Gastrocnemius medialis (tissue), 4 donors: Measurements from ENCODE around the gene UXT. TPM values are rescaled to one million over a fixed set of nuclear protein-coding genes. Genes with fewer than 3 reads are reported as not detected.
"Not testable (repeated sequence)": the region's sequence is repeated elsewhere in the genome, so short reads cannot be mapped to it uniquely, and the experiment has no call there.

Experiments used
- ATAC-seq, 2 donors: fragments of 150-250 bp; one replicate each; pipeline ENCODE4 v1.9.1; 2016
- DNase-seq, 2 donors: peaks; one replicate each; pipeline ENCODE4 v3.0.0-alpha.2; 2019
- H3K27ac ChIP-seq, 4 donors: fragments of 200-600 bp; sonication (generic); 1 replicate in 1 of 4; 2 replicates in 3 of 4; pipeline ENCODE4 v1.5.1; 2016 to 2018; ENCODE audit warnings: mild to moderate bottlenecking in 2 of 4, moderate library complexity in 1 of 4
- H3K27me3 ChIP-seq, 3 donors: fragments of 200-600 bp; sonication (generic) in 2 of 3; 1 replicate in 1 of 3; 2 replicates in 2 of 3; pipeline versions ENCODE4 v1.5.1 to v1.6.0; 2016 to 2019; ENCODE audit warnings: mild to moderate bottlenecking in 1 of 3, moderate library complexity in 1 of 3
- H3K36me3 ChIP-seq, 2 donors: fragments of 200-600 bp; sonication (generic) in 1 of 2; one replicate each; pipeline ENCODE4 v1.5.1; 2017 to 2018
- H3K4me1 ChIP-seq, 2 donors: fragments of 200-600 bp; sonication (generic) in 1 of 2; one replicate each; pipeline ENCODE4 v1.5.1; 2016 to 2017; ENCODE audit warnings: mild to moderate bottlenecking in 2 of 2
- H3K4me3 ChIP-seq, 4 donors: fragments of 200-600 bp; sonication (generic) in 3 of 4; 1 replicate in 1 of 4; 2 replicates in 3 of 4; pipeline ENCODE4 v1.5.1; 2016 to 2019; ENCODE audit warnings: mild to moderate bottlenecking in 2 of 4
- H3K9me3 ChIP-seq, 3 donors: fragments of 200-600 bp; sonication (generic) in 2 of 3; 1 replicate in 1 of 3; 2 replicates in 2 of 3; pipeline ENCODE4 v1.5.1; 2016 to 2019
- POLR2A ChIP-seq, 2 donors: fragments of 450-650 bp; IDR thresholded peaks; one replicate each; pipeline ENCODE4 v1.6.1; 2017; ENCODE audit warnings: antibody characterized with exemption in 2 of 2, mild to moderate bottlenecking in 2 of 2, moderate library complexity in 2 of 2
- in situ Hi-C, 4 donors: fragments of 200-750 bp; cut with MboI; loops; one replicate each; pipeline versions ENCODE4 v1.15.0 to v1.8.0; 2017; ENCODE audit warnings: low sequenced_read_pairs in 4 of 4
- intact Hi-C: fragments of 100-400 bp; cut with DNase I; formaldehyde crosslinking; loops from one replicate; pipeline ENCODE4 v1.15.1; 2023; ENCODE audit warnings: low total_unique reads
- total RNA-seq, 4 donors: library from RNA; depleted of rRNA; stranded (reverse); fragments of >200 nt; gene quantifications; one replicate each; pipeline versions ENCODE4 v1.1.0 to v1.2.3, GENCODE V29; 2016
- TF ChIP-seq, protein P1 (sequence below), 5 experiments: fragments of 450-650 bp in 3 of 5; fragments of 200-600 bp in 2 of 5; sonication (generic) in 2 of 5; IDR thresholded peaks in 4 of 5; conservative IDR thresholded peaks in 1 of 5; 1 replicate in 4 of 5; 2 replicates in 1 of 5; pipeline ENCODE4 v1.5.1; 2016 to 2019; ENCODE audit warnings: antibody characterized with exemption in 5 of 5, mild to moderate bottlenecking in 3 of 5, moderate library complexity in 3 of 5

UXT gene
- total RNA-seq, 4 donors from 2014 or later = 92.3 to 153 (median 109) TPM

DNA sequence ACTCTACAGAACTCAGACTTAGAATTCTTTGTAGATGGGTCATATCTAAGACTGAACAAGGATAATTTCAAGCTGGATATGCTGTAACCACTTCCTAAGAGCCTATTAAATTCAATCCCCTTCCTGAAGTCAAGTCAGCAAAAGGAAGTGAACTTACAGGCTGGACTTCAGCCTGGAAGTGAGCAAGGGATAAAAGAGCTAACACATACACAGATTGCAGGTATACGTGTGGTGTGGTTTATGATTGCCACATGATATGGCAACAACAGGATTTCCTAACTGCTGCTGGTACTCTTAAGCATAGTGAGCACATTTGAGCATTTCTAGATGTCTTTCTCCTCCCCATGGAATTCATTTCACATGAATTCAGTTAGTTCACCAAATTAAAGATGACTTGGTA lies 38.2 kb upstream of the UXT start:
- no peaks in the 10 kb centered on the region for H3K27me3 ChIP-seq
- intact Hi-C loops = no loop called here
- DNase-seq (no peak), ATAC-seq (no peak)
- no peak overlapping the region for H3K27ac ChIP-seq
- H3K4me1 ChIP-seq = no peaks in the 10 kb centered on the region
- in situ Hi-C loops = no loop called here
- H3K36me3 ChIP-seq = no peaks in the 10 kb centered on the region
- no peaks in the 10 kb centered on the region for H3K9me3 ChIP-seq
- TF ChIP-seq POLR2A (IDR thresholded peaks at IDR 0.05) = no peak
- TF ChIP-seq, protein P1, sequence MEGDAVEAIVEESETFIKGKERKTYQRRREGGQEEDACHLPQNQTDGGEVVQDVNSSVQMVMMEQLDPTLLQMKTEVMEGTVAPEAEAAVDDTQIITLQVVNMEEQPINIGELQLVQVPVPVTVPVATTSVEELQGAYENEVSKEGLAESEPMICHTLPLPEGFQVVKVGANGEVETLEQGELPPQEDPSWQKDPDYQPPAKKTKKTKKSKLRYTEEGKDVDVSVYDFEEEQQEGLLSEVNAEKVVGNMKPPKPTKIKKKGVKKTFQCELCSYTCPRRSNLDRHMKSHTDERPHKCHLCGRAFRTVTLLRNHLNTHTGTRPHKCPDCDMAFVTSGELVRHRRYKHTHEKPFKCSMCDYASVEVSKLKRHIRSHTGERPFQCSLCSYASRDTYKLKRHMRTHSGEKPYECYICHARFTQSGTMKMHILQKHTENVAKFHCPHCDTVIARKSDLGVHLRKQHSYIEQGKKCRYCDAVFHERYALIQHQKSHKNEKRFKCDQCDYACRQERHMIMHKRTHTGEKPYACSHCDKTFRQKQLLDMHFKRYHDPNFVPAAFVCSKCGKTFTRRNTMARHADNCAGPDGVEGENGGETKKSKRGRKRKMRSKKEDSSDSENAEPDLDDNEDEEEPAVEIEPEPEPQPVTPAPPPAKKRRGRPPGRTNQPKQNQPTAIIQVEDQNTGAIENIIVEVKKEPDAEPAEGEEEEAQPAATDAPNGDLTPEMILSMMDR (IDR thresholded peaks at IDR 0.05 in 4 of 5, conservative IDR thresholded peaks at IDR 0.05 in 1 of 5) = no peak
- H3K4me3 ChIP-seq = no peak overlapping the region

DNA sequence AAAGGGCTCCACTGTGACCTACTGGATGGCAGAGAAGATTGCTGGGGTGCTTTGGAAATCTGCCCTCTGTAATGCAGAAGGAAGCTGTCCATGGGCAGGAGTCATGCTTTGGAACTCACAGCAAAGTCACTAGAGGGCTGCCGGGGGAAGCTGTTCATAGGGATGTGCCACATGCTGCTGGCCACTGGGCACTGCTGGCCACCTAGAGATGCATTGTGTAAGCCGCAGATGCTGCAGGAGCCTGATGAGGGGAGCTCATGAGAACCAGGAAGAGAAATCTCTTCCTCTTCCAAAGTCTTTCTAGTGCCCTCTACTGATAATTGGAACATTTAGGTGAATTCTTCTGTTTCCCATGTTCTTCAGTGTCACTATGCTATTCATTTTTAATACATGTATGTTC lies 31.2 kb upstream of the UXT start:
- Histone ChIP-seq H3K4me1 (no peaks in the 10 kb centered on the region), H3K4me3 (no peak overlapping the region), H3K9me3 (no peaks in the 10 kb centered on the region), H3K27me3 (no peaks in the 10 kb centered on the region), H3K36me3 (no peaks in the 10 kb centered on the region), H3K27ac (no peak overlapping the region)
- DNase-seq (no peak), ATAC-seq (no peak)
- TF ChIP-seq, protein P1 (IDR thresholded peaks at IDR 0.05 in 4 of 5, conservative IDR thresholded peaks at IDR 0.05 in 1 of 5) = no peak
- no peak for TF ChIP-seq POLR2A (IDR thresholded peaks at IDR 0.05)
- in situ Hi-C loops = no loop called here
- intact Hi-C loops = no loop called here

DNA sequence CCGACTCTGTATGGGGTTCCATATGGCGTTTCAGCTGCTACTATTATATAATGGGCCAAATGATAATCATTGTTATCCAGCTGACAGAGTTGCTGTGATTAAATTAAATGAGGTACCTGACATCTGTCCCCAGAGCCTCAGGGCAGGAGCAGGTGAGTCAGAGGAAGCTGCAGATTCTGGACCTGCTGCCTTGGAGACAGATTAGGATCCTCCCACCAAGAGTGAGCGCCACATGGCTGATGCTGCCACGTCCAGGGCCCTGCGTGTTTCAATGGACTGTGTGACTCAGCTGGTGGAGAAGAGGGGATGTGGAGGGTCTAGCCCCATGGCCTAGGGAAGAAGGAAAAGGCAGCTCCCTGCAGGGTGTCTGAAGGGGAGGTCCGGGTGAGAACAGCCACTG lies 28.3 kb upstream of the UXT start:
- intact Hi-C loops = no loop called here
- in situ Hi-C loops = no loop called here
- H3K27ac ChIP-seq = no peak overlapping the region

DNA sequence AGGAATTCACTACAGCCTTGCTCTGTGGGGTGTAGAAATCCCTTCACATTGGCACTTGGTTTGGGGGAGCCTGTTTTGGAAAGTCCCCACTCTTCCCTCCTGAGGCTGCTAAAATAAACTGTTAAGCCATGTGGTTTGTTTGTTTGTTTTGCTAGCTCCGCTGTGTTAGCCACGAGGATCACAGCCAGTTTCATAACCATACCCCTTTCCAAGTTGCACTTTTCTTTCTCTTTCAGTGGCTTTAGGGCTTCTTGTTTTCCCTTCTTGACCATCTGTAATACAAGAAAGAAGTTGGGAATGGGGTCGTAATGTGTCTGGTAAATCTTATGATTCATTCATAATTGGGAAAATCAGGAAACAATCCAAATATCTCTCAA lies 24.8 kb upstream of the UXT start:
- ATAC-seq = no peak
- no peak for TF ChIP-seq POLR2A (IDR thresholded peaks at IDR 0.05)
- TF ChIP-seq, protein P1 (IDR thresholded peaks at IDR 0.05 in 4 of 5, conservative IDR thresholded peaks at IDR 0.05 in 1 of 5) = no peak
- H3K36me3 ChIP-seq = no peaks in the 10 kb centered on the region
- in situ Hi-C loops = no loop called here
- intact Hi-C loops = no loop called here
- no peaks in the 10 kb centered on the region for H3K27me3 ChIP-seq
- DNase-seq = no peak
- no peak overlapping the region for H3K4me3 ChIP-seq
- H3K4me1 ChIP-seq = no peaks in the 10 kb centered on the region
- H3K27ac ChIP-seq = no peak overlapping the region
- H3K9me3 ChIP-seq = no peaks in the 10 kb centered on the region

More for the DNA sequence above, 28.3 kb upstream of the UXT start:
- DNase-seq (no peak), ATAC-seq (no peak)
- H3K4me1 ChIP-seq = no peaks in the 10 kb centered on the region
- H3K36me3 ChIP-seq = no peaks in the 10 kb centered on the region
- no peak for TF ChIP-seq POLR2A (IDR thresholded peaks at IDR 0.05)
- TF ChIP-seq, protein P1 (IDR thresholded peaks at IDR 0.05 in 4 of 5, conservative IDR thresholded peaks at IDR 0.05 in 1 of 5) = no peak
- no peaks in the 10 kb centered on the region for H3K27me3 ChIP-seq
- no peak overlapping the region for H3K4me3 ChIP-seq
- H3K9me3 ChIP-seq = no peaks in the 10 kb centered on the region

DNA sequence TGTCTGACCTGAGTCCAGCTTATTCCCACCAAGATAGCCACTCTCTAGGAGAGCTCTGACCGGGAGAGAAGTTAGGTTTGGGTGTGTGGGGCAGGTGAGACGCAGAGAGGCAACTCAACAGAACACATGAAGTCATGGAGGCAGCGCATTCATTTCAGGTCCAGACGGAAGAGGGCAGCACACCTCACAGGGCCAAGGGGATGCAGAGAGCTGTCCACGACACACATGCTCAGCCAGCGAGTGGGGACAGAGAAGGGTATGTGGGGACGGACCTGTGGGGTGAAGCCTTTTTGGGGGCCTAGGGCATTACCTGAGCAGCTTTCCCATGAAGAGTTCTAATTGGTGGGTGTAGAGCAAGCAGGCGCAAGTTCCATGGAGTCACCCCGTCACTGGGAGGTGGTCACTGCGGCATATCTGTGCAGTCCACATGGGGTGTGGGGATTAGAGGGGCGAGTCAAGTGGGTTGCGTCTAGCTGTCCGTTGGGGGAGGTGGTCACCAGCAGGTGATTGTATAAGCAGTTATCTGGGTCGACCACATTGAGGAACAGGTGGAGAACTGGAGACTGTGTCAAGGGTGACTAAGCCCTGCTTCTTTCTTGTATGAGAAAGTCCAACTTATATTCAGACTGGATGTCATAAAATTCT lies 24.3 kb upstream of the UXT start:
- intact Hi-C loops = no loop called here

DNA sequence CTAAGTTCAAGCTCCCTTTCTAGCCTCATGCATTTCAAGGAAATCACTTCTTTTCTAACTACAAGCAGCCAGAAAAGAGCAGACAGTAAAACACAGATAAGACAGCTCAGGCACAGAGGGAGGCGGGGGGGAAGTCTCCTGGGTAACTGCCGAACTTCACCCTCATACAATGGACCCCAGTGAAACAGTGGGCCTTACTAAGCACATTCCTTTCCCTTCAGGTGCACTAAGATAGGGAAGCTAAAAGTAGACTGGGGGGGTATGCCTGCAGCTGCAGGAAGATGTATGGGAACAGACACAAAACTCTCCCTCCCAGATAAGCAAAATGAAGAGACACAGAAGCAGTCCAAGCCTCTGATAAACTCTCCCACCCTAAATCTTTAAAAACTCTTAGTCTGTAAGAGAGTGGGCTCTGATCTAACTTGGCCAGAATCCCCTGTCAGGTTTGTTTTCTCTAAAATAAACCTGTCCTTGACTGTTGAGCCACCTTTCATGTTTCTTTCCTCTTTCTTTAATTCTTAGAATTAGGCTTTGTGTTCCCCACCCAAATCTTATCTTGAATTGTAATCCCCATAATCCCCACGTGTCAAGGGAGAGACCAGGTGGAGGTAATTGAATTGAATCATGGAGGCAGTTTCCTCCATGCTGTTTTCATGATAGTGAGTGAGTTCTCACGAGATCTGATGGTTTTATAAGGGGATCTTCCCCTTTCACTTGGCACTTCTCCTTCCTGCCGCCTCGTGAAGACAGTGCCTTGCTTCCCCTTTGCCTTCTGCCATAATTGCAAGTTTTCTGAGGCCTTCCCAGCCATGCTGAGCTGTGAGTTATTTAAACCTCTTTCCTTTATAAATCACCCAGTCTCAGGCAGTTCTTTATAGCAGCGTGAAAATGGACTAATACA lies 17.2 kb upstream of the UXT start:
- H3K36me3 ChIP-seq, ATAC-seq, H3K27ac ChIP-seq, H3K9me3 ChIP-seq, intact Hi-C loops, H3K4me1 ChIP-seq, H3K4me3 ChIP-seq, in situ Hi-C loops, H3K27me3 ChIP-seq, DNase-seq: not testable (repeated sequence)

More for the DNA sequence above, 24.3 kb upstream of the UXT start:
- Histone ChIP-seq H3K27ac (no peak overlapping the region), H3K36me3 (no peaks in the 10 kb centered on the region), H3K4me1 (no peaks in the 10 kb centered on the region), H3K9me3 (no peaks in the 10 kb centered on the region), H3K27me3 (no peaks in the 10 kb centered on the region), H3K4me3 (no peak overlapping the region)
- DNase-seq = no peak
- no peak for TF ChIP-seq POLR2A (IDR thresholded peaks at IDR 0.05)
- TF ChIP-seq, protein P1 (IDR thresholded peaks at IDR 0.05 in 4 of 5, conservative IDR thresholded peaks at IDR 0.05 in 1 of 5) = no peak
- in situ Hi-C loops = no loop called here
- ATAC-seq = no peak
